NCI-H1694 treated with DMSO at 0.1 percent for 48 hours (cell line): Measurements from ENCODE around the gene PRKD3.

Experiments used
- DNase-seq: peaks from one replicate; lab custom pipeline; 2025; lab: John Stamatoyannopoulos, UW

Gene PRKD3

GRCh38 chr2:37324786-37325624 is at the start of gene PRKD3:
PRKD3 (minus strand) TSS chr2:37324833; CDS start chr2:37316524, 8,309 bp downstream.
- DNase-seq: peak; percentile 70

DNA sequence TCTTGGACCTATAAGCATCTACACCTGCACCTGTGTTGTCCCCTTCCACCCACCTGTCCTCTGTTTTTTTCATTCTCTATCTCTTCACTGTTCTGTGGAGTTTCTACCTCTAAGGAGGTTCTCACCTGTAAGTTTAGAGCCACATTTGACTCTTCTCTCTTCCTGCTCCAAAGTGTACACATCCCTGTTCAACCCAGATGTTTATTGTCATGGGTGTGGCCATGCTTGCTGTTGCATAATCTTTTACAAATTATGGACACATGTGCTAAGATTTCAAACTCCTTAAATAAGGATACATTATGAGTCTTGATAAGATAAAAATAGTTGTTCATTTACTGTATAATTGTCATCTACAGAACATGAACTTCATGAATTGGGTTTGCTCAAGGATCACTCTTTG is 47.4 kb upstream of the PRKD3 start:
- no peak for DNase-seq

DNA sequence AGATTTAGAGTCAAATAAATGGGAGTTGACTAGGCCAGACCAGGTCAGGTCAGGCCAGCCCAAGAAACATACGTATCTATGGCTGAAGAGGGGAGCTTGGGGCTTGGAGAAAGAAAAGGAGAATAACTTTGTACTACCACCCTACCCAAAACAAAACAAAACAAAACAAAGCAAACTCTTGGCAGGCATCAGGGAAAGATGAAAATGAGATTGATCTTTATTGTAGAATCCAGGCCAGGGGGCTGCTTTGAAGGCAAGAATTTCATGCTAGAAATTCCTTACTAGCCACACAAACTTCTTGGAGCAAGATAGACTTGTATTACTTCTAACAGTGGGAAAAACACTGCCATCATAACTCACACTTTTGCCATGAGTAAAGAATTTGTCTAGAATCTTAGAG is 46.0 kb upstream of the PRKD3 start:
- no peak for DNase-seq

DNA sequence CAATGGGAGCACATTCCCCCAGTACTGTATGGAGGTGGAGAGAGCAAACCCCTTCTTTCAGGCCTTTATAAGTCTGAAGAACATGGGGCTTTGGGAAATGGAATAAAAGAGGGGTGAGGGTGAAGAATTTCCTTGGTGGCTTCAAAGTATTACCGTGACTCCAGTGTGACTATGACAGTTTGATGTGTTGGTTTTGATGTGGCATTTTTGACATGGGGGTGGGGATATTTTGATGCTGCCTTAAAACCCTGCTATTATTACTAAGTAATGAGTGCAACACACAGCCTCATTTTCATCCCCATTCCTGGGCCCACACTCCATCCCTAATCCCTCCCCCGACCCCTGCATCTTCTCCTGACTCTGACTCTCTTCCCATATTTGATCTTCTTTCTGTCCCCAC is 43.4 kb upstream of the PRKD3 start:
- no peak for DNase-seq

DNA sequence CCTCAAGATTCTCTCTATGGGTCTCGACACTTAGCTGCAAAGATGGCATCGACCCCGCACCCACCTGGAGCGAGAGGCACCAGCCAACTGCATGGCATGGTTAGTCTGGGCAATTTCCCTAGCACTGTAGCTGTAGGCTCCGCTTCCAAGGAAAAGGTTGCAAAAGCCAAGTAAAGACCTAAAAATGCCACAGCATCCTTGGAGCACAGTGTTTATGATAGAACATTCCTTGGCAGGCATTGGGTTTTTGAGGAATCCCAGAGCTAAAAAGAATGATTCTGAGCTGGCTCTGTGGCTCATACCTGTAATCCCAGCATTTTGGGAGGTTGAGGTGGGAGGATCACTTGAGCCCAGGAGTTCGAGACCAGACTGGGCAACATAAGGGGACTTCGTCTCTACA is 42.7 kb upstream of the PRKD3 start:
- DNase-seq: no peak

DNA sequence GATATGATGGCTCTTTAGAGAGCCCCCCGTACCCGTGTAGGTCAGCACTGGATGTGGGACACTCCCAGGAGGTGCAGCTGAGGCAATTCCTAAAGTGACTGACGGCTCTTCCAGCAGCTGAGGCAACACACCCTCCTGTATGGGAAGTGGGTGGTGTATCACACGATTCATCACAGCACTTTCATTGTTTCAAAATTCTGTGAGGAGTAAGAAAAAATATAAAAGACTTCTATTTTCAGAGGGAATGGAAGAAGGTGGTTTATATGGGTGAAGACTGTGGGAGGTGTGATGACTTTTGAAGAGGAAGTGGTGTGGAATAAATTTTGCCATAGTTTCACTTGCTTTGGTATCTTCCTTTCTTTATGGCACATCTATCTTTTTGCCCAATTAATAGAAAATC is 42.1 kb upstream of the PRKD3 start:
- no peak for DNase-seq

DNA sequence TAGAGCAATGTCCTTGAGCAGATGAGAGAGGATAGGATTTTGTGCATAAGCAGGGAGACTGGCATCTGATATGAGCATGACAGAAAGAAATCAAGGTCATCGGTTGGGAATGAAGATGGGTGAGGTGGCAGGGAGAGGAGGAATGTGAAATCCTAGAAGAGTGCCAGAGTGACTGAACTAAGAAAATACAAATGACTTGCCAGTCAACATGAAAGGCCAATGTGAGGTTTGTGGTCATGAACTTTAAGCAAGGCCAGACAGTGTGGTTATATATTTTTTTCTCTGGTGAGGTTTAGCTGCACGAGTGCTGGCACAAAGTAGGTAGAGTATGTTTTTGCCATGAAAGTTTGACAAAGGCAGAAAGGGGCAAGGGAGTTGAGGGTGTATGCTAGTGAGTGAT is 41.0 kb upstream of the PRKD3 start:
- no peak for DNase-seq

GRCh38 chr2:37364351-37364750 is 39.7 kb upstream of the PRKD3 start:
- DNase-seq: no peak

DNA sequence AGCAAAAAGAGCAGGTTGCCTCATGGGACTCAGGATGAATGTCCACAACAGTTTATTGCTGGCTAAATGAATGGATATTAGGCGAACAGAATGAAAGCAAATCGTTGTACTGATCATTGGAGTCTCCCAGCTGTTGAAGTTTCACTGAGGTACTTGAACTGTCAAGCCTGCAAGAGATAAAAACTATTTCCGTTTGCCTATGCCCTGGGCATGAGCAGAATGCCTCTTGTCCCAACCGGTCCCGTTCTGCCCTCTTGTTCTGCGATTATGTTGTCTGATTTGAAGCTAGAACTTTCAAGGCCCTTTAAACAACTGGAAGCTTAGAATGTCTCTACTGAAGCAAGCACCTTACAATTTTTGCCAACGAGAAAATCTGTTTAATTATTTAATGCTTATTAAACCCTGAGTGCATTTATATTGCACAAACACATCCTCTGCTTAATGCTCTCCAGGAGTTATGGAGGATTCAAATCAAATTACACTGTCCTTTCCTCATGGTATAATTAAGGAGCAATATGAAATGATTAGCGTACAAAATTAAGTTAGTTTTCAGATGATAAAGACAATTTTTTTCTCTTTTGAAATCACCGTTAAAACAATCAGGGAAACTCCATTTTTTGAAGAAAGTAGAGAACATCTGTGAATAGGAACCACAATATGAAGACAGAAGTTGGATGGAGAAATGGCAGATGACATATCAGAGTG is 37.5 kb upstream of the PRKD3 start:
- DNase-seq: no peak

DNA sequence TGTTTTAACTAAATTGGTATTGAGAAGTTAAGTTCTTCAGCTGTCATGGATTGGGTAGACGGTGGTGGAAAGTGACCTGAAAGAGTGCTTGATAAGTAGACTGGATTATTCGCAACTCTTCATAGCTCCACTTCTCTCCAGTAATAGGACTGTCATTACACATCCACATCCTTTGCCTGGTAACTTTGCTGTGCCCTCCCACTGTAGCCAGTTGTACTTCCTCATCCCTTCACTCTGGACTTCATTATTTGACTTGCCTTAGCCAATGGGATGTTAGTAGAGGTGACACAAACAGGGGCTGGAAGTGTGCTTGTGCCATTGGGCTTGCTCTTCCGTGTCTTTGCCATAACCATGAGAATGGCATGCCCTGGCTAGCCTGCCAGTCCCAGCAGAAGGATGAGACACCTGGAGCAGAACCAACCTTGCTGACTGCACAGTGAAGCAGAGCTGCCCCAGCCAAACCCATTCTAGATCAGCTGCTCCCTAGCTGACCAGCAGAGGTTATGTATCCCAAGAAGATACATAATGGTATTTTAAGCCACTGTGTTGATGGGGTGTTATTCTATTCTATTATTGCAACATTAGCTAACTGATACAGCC is 36.7 kb upstream of the PRKD3 start:
- no peak for DNase-seq

- no peak for DNase-seq
Observed at GRCh38 chr2:37358466-37358865, 33.8 kb upstream of the PRKD3 start.

DNA sequence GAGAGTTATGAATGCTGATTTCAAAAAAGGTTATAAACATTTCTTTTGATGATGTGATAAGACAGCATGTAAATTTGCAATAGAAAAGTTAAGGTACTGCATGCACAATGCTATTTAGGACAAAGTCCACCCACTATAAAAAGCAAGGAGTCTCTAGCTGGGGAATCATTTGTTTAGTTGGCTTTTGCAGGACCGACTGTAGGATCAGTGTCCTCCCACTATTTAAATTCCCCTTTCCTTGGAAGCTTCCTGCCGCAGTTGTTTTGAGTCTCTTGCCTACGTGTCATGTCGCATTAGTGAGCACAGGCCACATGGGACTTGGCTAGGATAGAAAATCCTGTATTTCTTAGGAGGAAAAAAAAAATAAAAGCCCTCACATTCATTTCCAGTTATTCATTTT is 32.9 kb upstream of the PRKD3 start:
- DNase-seq: no peak

GRCh38 chr2:37357069-37357468 is 32.4 kb upstream of the PRKD3 start:
- no peak for DNase-seq

DNA sequence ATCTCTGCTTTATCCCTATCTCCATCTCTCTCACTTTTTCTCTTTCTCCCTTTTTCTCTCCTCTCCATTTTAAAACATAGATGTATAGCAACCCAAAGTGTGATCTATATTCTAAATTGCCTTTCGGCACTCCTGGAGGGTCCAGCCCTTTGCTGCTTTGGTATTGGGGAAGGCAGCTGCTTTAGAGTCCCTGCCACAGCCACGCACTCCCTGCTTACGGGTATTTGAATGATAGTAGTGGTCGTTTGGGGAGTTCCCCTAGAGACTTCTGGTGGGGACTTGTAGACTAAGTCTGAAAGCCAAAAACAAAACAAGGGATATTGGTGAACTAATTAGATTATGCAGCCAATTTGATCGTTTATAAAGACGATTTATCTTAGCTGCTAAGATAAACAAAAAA is 31.7 kb upstream of the PRKD3 start:
- no peak for DNase-seq

DNA sequence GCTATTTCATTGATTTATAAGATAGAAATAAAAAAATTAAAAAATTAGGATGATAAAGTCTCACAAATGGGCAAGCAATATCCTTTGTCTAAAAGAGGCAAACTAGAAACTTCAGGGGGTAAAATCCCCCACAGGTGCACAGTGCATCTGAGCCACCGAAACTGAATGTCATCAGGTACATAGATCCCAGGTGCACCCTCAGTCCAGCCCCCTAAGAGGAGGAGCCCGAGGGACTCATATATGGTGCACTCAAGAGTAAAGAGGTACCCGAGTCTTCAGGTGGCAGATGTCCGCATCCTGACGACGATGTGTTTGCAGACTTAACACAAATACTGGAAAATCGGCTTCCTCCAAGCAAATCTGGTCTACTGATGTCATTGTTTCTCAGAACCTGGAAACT is 31.1 kb upstream of the PRKD3 start:
- no peak for DNase-seq

- DNase-seq: no peak
Observed at GRCh38 chr2:37354531-37354930, 29.9 kb upstream of the PRKD3 start.

DNA sequence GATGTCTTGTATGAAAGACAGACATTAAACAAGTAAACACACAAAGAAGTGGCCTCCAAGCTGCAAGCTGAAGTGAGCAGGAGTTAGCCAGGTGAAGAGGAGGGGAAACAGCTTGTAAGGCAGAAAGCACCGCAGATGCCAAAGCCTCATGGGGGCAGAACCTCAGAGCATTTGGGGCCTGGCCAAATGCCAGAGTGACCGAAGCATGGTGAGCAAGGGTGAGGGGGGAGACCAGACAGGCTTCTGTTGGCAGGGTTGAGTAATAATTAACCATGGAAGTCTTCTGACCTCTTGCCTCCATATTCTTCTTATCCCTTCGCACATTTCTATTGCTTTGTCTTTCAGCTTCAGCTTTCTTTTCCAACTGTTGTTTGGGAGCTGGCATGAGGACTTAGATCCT is 25.4 kb upstream of the PRKD3 start:
- DNase-seq: no peak

DNA sequence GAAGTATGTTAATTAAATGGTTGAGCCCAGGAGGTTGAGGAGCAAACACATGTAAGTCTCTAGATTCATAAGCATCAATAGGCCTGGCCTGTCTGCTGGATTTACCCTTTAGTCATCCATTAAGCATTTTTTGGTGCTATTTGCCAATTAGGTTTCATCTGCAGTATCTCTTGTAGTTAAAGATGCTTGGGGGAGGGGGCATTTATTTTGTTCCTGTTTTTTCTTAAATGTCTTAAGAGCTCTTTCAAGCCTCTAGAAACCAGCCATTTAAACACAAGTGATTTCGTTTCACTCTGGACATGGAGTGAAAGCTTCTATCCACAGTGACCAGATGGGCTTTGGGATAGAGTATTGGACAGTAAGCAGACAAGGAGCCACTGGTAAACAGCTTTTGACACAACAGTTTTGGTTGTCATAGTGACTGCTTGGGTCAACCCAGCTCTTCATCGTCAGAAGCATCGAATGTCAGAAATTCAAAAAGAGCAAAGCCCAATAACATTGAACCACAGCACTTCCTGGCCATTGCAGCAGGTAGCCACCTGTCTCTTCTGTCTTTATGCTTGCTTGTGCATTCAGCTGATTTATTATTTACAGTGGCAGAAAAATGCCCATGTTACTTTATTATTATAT is 24.7 kb upstream of the PRKD3 start:
- no peak for DNase-seq

DNA sequence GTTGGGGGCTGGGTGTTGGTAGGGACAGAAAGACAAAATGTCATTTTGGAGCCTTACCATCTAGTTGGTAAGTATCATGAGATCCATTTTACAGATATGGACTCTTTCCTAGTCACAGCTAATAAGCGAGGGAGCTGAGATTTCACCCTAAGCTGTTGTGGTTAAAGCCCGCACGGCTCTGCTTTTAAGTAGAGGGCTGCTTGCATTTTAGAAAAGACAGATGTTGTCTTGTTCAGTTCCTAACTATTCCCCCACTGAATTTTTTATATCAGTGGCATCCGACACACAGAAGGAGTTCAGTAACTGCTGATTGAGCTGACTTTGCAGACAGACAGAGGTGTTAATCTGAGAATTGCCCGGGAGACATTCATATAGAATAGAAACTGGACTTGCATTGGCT is 23.5 kb upstream of the PRKD3 start:
- DNase-seq: no peak

DNA sequence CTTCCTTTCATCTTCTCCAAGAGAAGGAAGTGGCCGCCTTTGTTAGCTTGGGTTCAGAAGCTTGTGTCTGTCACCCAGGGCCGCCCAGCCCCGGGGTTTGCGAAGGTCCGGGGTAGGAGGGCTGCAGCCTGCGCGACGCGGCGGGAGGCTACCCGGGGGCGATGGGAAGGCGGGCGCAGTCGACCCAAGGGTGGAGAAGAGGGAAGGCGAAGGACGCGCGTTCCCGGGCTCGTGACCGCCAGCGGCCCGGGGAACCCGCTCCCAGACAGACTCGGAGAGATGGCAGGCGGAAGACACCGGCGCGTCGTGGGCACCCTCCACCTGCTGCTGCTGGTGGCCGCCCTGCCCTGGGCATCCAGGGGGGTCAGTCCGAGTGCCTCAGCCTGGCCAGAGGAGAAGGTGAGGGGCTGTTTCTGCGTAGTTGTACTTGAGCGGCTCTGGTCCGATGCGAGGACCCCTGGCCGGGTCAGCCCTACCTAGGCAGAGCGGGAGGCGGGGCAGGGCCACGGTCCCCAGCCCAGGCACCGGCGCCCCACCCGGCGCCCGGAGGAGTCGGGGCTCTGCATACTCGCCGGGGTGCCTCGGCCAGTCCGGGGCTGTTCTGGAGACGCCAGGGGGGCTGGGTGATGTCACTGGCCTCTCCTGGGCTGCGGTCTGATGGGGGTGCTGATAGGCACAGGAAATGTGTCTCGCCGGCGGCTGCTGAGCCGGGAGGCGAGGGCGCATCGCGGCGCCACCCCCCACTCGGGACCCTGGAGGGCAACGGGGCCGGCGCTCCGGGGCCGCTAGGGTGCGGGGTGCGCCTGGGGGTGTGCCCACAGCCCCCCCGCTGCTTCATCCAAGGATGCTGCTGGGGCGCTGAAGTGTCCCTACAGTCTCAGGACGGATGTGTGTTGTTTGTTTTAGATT is 20.1 kb upstream of the PRKD3 start, which contains the start of gene QPCT:
Gene QPCT, plus strand, starts transcription at position 178 of the 909 bp plus-strand sequence. Its CDS starts 102 bp downstream, at position 280.
- DNase-seq: no peak
